Measurements from ENCODE around the gene ZNF432. TPM values are rescaled to one million over a fixed set of nuclear protein-coding genes. Genes with fewer than 3 reads are reported as not detected.
"Not testable (repeated sequence)": the region's sequence is repeated elsewhere in the genome, so short reads cannot be mapped to it uniquely, and the experiment has no call there.

Gene ZNF432
- 13.3 and 15.5 TPM in 2 replicates for total RNA-seq

DNA sequence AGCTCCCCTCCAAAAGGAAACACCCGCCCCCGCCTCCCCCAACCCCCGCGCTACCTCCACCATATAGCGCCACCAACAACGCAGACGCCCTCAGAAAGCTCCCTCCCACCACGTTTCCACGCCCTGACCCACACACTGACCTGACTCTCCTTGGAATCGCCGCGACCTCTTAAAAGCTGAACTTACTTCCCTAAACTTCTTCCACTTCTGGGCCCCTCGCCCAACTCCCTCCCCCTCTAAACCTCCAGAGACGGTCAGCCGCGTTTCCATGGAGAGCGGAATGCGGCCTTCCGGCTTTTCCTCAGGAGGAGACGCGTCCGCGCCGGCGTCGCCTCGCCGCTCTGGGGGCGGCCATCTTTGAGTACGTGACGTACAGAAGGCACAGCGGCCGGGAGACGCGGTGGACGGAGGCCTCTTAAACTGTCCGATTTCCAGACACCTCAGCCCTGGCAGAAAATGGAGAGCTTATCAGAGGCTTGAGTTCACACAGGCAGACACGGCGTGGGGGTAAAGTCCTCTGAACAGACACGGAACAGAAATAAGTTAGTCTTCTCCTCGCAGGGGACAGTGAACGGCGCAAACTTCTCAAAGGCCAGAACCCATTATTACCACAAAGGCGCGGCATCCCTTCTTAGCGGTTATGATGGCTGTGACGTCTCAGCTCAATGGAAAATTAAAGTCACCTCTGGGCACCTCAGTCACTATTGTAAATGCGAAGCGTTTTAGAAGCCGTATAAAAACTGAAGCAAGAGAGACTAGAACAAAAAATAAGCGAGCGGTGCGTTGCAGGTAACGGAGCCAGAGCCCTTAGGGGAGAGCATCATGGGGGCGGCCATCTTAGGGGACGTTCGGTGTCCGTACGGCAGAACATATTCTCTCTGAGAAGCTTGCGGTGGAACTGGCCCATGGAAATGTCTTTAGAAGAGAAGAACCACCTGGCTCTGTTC is at the start of gene ZNF432:
Gene ZNF432 (minus strand): TSS at position 284 of the 947 bp plus-strand sequence. CDS start 1,970 bp downstream, outside the sequence.
- Mint-ChIP-seq H3K36me3 (ENCODE audit: low read depth) (peaks cover 72% of the 10 kb centered on the region), H3K4me1 (ENCODE audit: low read depth) (peaks cover 9% of the 10 kb centered on the region), H3K27me3 (ENCODE audit: low read depth) (no peaks in the 10 kb centered on the region), H3K27ac (peak within 1 kb of the TSS; percentile 99), H3K4me3 (ENCODE audit: low read depth) (peak within 1 kb of the TSS; percentile 96), H3K9me3 (peaks cover 64% of the 10 kb centered on the region)
- intact Hi-C loops (cut with micrococcal nuclease) = loop anchor here (1.0 kb wide), 3 partner anchors 21 to 122 kb away; partner anchors contain the start of genes ZNF350, ZNF613 and ZNF614
- DNase-seq (ENCODE audit: low spot score) = peak; percentile 78

GRCh38 chr19:52096416-52096815 is 47.8 kb upstream of the ZNF432 start:
- H3K4me3 Mint-ChIP-seq (ENCODE audit: low read depth); intact Hi-C loops (cut with micrococcal nuclease); H3K27me3 Mint-ChIP-seq (ENCODE audit: low read depth); DNase-seq (ENCODE audit: low spot score); H3K27ac Mint-ChIP-seq: not testable (repeated sequence)
- H3K9me3 Mint-ChIP-seq = peaks cover 79% of the 10 kb centered on the region
- H3K36me3 Mint-ChIP-seq (ENCODE audit: low read depth) = peaks cover 44% of the 10 kb centered on the region
- H3K4me1 Mint-ChIP-seq (ENCODE audit: low read depth) = peaks cover 15% of the 10 kb centered on the region

DNA sequence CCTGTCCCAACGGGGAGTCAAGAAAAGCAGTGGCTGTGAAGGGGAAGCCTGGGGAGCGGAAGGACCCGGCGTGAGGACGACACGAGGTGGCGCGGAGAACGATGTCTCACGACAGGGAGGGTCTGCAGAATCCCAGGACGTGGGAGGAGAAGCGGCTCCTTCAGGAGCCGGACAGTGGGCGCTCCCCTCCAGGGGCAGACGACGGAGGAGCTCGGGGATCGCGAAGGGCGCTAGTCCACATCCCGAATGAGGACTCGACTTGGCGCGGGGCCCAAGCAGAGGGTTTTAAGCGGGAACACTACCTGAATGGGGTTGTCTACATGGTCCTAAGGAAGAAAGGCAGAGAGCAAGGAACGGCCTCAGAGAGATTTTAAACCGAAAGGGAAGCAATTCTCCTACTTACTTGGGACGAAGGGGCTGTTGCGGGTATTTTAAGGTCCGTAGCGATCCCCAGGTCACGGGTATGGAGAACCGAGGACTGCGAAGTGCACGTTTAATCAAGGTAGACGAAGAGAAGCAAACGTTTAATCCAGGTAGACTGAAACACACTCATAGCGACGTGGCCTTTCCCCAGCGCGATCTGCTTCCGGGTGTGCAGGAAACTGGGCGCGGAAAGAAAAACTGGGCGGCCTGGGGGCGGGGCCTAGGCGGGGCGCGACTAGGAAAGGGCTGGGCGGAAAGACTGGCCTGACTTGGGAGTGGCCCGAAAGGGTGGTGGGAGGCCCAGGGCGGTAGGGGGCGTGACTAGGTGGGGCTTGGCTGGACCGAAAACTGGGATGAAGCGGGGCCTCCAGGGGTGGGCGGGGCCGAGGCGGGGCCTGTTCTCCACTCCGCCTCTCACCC is 46.8 kb upstream of the ZNF432 start, which contains the start of gene ZNF841:
Gene ZNF841 (minus strand): TSS at position 594 of the 843 bp plus-strand sequence. CDS start 10,964 bp downstream, outside the sequence.
- peak; percentile 78 for DNase-seq (ENCODE audit: low spot score)
- Mint-ChIP-seq H3K27me3 (ENCODE audit: low read depth) (no peaks in the 10 kb centered on the region), H3K36me3 (ENCODE audit: low read depth) (peaks cover 54% of the 10 kb centered on the region), H3K9me3 (peaks cover 81% of the 10 kb centered on the region), H3K27ac (peak within 1 kb of the TSS; percentile 93), H3K4me1 (ENCODE audit: low read depth) (peaks cover 15% of the 10 kb centered on the region), H3K4me3 (ENCODE audit: low read depth) (peak within 1 kb of the TSS; percentile 96)
- intact Hi-C loops (cut with micrococcal nuclease) = no loop called here

DNA sequence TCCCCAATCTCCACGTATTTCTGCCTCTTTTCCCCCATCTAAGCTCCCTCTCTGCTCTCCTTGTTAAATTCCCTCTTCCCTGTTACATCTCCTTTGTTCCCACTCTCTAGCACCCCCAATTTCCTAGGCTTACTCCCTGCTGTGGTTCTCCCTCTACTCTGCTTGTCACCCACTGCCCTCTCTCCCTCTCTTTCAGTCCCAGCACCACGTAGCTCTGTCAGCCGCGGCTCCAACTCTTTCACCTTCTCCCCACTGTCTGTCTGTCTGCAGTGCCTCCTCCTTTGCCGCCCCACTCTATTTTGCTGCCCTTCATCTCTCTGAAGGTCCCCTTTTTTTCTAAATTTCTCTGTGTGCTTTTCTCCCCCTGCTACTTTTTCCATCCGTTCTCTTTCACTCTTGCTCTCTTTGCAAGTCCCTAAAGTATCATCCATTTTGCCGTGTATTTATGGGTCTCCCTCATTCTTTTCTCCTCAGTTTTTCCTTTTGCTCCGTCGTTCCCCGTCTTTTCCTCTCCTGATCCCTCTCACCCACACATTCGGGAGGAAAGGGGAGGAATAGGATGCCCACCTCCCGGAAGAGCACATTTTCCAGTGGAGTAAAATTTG is 46.0 kb upstream of the ZNF432 start:
- DNase-seq (ENCODE audit: low spot score) = no peak
- H3K4me1 Mint-ChIP-seq (ENCODE audit: low read depth) = peaks cover 15% of the 10 kb centered on the region
- intact Hi-C loops (cut with micrococcal nuclease) = no loop called here
- H3K4me3 Mint-ChIP-seq (ENCODE audit: low read depth) = peak overlapping the region; percentile 96
- peaks cover 62% of the 10 kb centered on the region for H3K36me3 Mint-ChIP-seq (ENCODE audit: low read depth)
- no peaks in the 10 kb centered on the region for H3K27me3 Mint-ChIP-seq (ENCODE audit: low read depth)
- H3K9me3 Mint-ChIP-seq = peaks cover 83% of the 10 kb centered on the region
- H3K27ac Mint-ChIP-seq = peak overlapping the region; percentile 93

- Mint-ChIP-seq H3K9me3 (peaks cover 83% of the 10 kb centered on the region), H3K4me3 (ENCODE audit: low read depth) (no peak overlapping the region), H3K27ac (no peak overlapping the region), H3K27me3 (ENCODE audit: low read depth) (no peaks in the 10 kb centered on the region), H3K4me1 (ENCODE audit: low read depth) (no peaks in the 10 kb centered on the region), H3K36me3 (ENCODE audit: low read depth) (peaks cover 97% of the 10 kb centered on the region)
- no peak for DNase-seq (ENCODE audit: low spot score)
- intact Hi-C loops (cut with micrococcal nuclease) = no loop called here
Measured at GRCh38 chr19:52086481-52086880, 37.8 kb upstream of the ZNF432 start.

GRCh38 chr19:52070496-52070895 is 21.9 kb upstream of the ZNF432 start:
- peaks cover 87% of the 10 kb centered on the region for H3K9me3 Mint-ChIP-seq
- intact Hi-C loops (cut with micrococcal nuclease) = no loop called here
- H3K4me1 Mint-ChIP-seq (ENCODE audit: low read depth) = no peaks in the 10 kb centered on the region
- H3K36me3 Mint-ChIP-seq (ENCODE audit: low read depth) = peaks cover 100% of the 10 kb centered on the region
- H3K4me3 Mint-ChIP-seq (ENCODE audit: low read depth) = no peak overlapping the region
- H3K27me3 Mint-ChIP-seq (ENCODE audit: low read depth) = no peaks in the 10 kb centered on the region
- no peak overlapping the region for H3K27ac Mint-ChIP-seq
- no peak for DNase-seq (ENCODE audit: low spot score)

DNA sequence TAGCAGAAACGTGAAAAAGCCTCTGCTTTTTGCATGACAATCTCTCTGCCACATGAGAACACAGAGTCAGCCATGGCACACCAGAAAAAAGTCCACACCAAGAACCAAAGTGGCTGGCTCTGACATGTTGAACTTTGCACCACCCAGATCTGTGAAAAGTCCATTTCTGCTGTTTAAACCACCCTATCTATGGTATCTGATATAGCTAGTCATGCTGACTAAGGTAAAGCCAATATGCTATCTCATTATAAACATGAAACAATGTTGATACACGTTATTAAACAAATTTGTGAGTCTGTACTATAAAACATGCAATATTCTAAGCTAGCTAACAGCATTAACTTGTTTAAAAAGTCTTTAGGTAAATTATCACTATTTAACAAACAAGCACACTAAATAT is 21.0 kb upstream of the ZNF432 start:
- Mint-ChIP-seq H3K27me3 (ENCODE audit: low read depth) (no peaks in the 10 kb centered on the region), H3K9me3 (peaks cover 87% of the 10 kb centered on the region), H3K36me3 (ENCODE audit: low read depth) (peaks cover 98% of the 10 kb centered on the region), H3K4me1 (ENCODE audit: low read depth) (no peaks in the 10 kb centered on the region), H3K27ac (no peak overlapping the region), H3K4me3 (ENCODE audit: low read depth) (no peak overlapping the region)
- intact Hi-C loops (cut with micrococcal nuclease) = no loop called here
- no peak for DNase-seq (ENCODE audit: low spot score)

DNA sequence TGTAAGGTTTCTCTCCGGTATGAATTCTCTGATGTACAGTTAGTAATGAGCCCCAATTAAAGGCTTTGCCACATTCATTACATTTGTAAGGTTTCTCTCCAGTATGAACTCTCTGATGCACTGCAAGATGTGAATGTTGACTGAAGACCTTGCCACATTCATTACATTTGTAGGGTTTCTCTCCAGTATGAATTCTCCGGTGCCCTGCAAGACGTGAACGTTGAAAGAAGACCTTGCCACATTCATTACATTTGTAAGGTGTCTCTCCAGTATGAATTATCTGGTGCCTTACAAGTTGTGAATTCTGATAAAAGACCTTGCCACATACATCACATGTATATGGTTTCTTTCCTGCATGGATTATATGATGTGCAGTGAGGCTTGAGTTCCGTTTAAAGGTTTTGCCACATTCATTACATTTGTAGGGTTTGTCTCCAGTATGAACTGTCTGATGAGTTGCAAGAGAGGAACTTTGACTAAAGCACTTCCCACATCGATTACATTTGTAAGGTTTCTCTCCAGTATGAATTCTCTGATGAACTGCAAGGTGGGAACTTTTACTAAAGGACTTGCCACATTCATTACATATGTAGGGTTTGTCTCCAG is 17.7 kb upstream of the ZNF432 start:
- no peak for DNase-seq (ENCODE audit: low spot score)
- H3K4me1 Mint-ChIP-seq (ENCODE audit: low read depth) = no peaks in the 10 kb centered on the region
- H3K27ac Mint-ChIP-seq = no peak overlapping the region
- no peak overlapping the region for H3K4me3 Mint-ChIP-seq (ENCODE audit: low read depth)
- no peaks in the 10 kb centered on the region for H3K27me3 Mint-ChIP-seq (ENCODE audit: low read depth)
- H3K36me3 Mint-ChIP-seq (ENCODE audit: low read depth) = peaks cover 82% of the 10 kb centered on the region
- intact Hi-C loops (cut with micrococcal nuclease) = no loop called here
- peaks cover 76% of the 10 kb centered on the region for H3K9me3 Mint-ChIP-seq

DNA sequence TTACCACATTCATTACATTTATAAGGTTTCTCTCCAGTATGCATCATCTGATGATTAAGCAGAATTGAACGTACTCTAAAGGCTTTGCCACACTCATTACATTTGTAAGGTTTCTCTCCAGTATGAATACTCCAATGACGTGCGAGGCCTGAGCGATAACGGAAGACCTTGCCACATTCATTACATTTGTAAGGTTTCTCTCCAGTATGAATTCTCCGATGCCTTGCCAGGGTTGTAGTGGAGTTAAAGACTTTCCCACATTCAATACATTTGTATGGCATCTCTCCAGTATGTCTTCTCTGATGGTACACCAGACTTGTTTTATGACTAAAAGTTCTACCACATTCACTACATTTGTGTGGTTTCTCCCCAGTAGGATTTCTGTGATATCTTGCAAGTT is 16.8 kb upstream of the ZNF432 start:
- Mint-ChIP-seq H3K27me3 (ENCODE audit: low read depth) (no peaks in the 10 kb centered on the region), H3K27ac (no peak overlapping the region), H3K9me3 (peaks cover 76% of the 10 kb centered on the region)

DNA sequence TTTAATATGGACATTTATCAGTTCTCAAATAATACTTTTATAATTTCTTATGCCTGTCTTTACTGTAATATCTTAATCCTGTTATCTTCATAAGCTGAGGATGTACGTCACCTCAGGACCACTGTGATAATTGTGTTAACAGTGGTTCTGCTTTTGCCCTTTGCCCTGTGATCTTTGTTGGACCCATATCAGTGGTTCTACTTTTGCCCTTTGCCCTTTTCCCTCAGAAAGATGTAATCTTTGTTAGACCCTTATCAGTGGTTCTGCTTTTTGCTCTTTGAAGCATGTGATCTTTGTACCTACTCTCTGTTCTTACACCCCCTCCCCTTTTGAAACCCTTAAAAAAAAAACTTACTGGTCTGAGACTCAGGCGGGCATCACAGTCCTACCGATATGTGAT is 7.8 kb upstream of the ZNF432 start:
- Mint-ChIP-seq H3K9me3 (peaks cover 74% of the 10 kb centered on the region), H3K36me3 (ENCODE audit: low read depth) (peaks cover 36% of the 10 kb centered on the region)
- H3K4me3 Mint-ChIP-seq (ENCODE audit: low read depth); DNase-seq (ENCODE audit: low spot score); H3K4me1 Mint-ChIP-seq (ENCODE audit: low read depth); intact Hi-C loops (cut with micrococcal nuclease); H3K27ac Mint-ChIP-seq; H3K27me3 Mint-ChIP-seq (ENCODE audit: low read depth): not testable (repeated sequence)

More for the DNA sequence above, 16.8 kb upstream of the ZNF432 start:
- Mint-ChIP-seq H3K4me3 (ENCODE audit: low read depth) (no peak overlapping the region), H3K4me1 (ENCODE audit: low read depth) (no peaks in the 10 kb centered on the region), H3K36me3 (ENCODE audit: low read depth) (peaks cover 77% of the 10 kb centered on the region)
- DNase-seq (ENCODE audit: low spot score) = no peak
- intact Hi-C loops (cut with micrococcal nuclease) = no loop called here

DNA sequence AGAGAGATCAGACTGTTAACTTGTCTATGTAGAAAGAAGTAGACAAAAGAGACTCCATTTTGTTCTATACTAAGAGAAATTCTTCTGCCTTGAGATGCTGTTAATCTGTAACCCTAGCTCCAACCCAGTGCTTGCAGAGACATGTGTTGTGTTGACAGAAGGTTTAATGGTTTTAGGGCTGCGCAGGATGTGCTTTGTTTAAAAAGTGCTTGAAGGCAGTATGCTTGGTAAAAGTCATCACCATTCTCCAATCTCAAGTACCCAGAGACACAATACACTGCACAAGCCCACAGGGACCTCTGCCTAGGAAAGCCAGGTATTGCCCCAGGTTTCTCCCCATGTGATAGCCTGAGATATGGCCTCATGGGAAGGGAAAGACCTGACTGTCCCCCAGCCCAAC is 3.1 kb upstream of the ZNF432 start:
- H3K4me1 Mint-ChIP-seq (ENCODE audit: low read depth); H3K27me3 Mint-ChIP-seq (ENCODE audit: low read depth); DNase-seq (ENCODE audit: low spot score); H3K27ac Mint-ChIP-seq; H3K4me3 Mint-ChIP-seq (ENCODE audit: low read depth); intact Hi-C loops (cut with micrococcal nuclease): not testable (repeated sequence)
- Mint-ChIP-seq H3K36me3 (ENCODE audit: low read depth) (peaks cover 54% of the 10 kb centered on the region), H3K9me3 (peaks cover 72% of the 10 kb centered on the region)

- H3K4me3 Mint-ChIP-seq (ENCODE audit: low read depth) = no peak overlapping the region
- H3K36me3 Mint-ChIP-seq (ENCODE audit: low read depth) = peaks cover 96% of the 10 kb centered on the region
- H3K27me3 Mint-ChIP-seq (ENCODE audit: low read depth) = no peaks in the 10 kb centered on the region
- no peak for DNase-seq (ENCODE audit: low spot score)
- H3K9me3 Mint-ChIP-seq = peaks cover 75% of the 10 kb centered on the region
- intact Hi-C loops (cut with micrococcal nuclease) = no loop called here
- H3K4me1 Mint-ChIP-seq (ENCODE audit: low read depth) = no peaks in the 10 kb centered on the region
- no peak overlapping the region for H3K27ac Mint-ChIP-seq
Measured at GRCh38 chr19:52039169-52039568, 9.5 kb downstream of the ZNF432 start.

Data from activated T-helper 2 cell treated with anti-CD3 and anti-CD28 coated beads, Interferon-gamma antibody, Interleukin-2, Interleukin-4, amounts not matched to agents 10 μg/mL and 5 μg/mL and 100 μg/mL, durations not matched to agents 14 hours and 24 hours and 36 hours (primary cell).